IPS-20b (cell line): ENCODE measurements around the gene RHCG.

Source experiments
- H3K27ac ChIP-seq: one replicate; pipeline ENCODE4 v1.5.1; 2013; ENCODE audit warnings: low read length
- H3K27me3 ChIP-seq: 2 replicates; pipeline ENCODE4 v1.6.1; 2013; ENCODE audit warnings: mild to moderate bottlenecking, low read length, inconsistent platforms; ENCODE audit not compliant: insufficient read depth
- H3K36me3 ChIP-seq: 2 replicates; pipeline ENCODE4 v1.6.1; 2013; ENCODE audit warnings: low read depth, mild to moderate bottlenecking, inconsistent platforms, low read length, moderate library complexity; ENCODE audit not compliant: insufficient read depth
- H3K4me1 ChIP-seq: 2 replicates; pipeline ENCODE4 v1.6.1; 2013; ENCODE audit warnings: mild to moderate bottlenecking, control low read depth, inconsistent platforms, low read length, moderate library complexity; ENCODE audit not compliant: insufficient read depth
- H3K4me3 ChIP-seq: 2 replicates; pipeline ENCODE4 v1.5.1; 2013; ENCODE audit warnings: mild to moderate bottlenecking, low read length, inconsistent platforms
- H3K9ac ChIP-seq: 2 replicates; pipeline ENCODE4 v1.6.1; 2013; ENCODE audit warnings: low read depth, mild to moderate bottlenecking, inconsistent platforms, low read length, moderate library complexity
- H3K9me3 ChIP-seq: 2 replicates; pipeline ENCODE4 v1.6.1; 2013; ENCODE audit warnings: mild to moderate bottlenecking, low read depth, low read length, inconsistent platforms; ENCODE audit not compliant: insufficient read depth

RHCG gene

DNA sequence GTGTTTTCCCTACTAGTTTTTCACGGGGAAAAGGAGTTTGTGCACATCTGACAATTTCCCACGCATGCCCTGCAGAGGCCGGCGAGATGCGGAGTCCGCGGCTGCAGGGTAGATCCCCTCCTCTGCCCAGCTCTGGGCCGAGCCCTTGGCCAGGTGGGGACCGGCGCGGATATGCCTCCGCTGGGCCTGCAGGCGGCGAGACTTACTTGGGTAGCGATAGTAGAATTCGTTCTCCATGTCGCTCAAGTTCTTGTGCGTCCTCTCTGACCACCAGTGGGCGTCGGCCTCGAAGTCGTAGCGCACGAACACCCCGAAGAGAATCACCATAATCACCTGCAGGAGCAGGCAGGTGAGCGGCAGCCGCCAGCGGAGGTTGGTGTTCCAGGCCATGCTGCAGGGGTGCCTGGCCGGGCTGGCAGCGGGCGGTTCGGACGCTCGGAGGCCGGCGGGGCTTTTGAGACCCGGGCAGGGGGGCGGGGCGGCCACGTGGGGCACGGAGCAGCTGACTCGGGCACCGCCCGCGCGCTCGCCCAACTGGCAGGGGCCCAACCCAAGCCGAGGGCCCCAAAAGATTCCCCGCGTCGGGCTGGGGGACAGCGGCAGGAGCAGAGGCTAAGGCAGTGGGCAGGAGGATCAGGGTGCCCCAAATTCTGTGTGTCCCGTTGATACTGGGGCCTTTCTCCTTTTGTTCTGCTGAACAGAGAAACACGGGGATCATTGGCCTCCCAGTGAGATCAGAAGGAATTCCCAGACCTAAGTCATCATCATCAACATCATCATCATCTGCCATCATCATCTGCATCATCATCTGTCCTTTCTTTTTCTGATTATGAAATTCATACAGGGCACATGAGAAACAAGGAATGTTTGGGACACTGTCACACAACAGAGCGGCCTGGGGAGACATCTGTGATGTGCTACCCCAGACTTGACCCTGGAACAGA, at the start of gene RHCG:
Gene RHCG, minus strand, starts transcription at position 429 of the 944 bp plus-strand sequence. Its CDS starts 39 bp downstream, at position 390.
- Histone ChIP-seq H3K9ac (no peak within 1 kb of the TSS), H3K4me3 (peak within 1 kb of the TSS; percentile 67)

GRCh38 chr15:89543389-89543788, 47.0 kb upstream of the RHCG start:
- H3K4me1 ChIP-seq, result no peaks in the 10 kb centered on the region
- no peaks in the 10 kb centered on the region for H3K9me3 ChIP-seq
- no peak overlapping the region for H3K9ac ChIP-seq
- H3K27me3 ChIP-seq, result no peaks in the 10 kb centered on the region
- no peak overlapping the region for H3K4me3 ChIP-seq
- no peak overlapping the region for H3K27ac ChIP-seq
- H3K36me3 ChIP-seq, result no peaks in the 10 kb centered on the region

More for the DNA sequence above, at the start of gene RHCG:
- H3K4me1 ChIP-seq, result no peaks in the 10 kb centered on the region
- no peaks in the 10 kb centered on the region for H3K9me3 ChIP-seq
- peaks cover 50% of the 10 kb centered on the region for H3K27me3 ChIP-seq
- H3K36me3 ChIP-seq, result no peaks in the 10 kb centered on the region
- H3K27ac ChIP-seq, result no peak within 1 kb of the TSS

DNA sequence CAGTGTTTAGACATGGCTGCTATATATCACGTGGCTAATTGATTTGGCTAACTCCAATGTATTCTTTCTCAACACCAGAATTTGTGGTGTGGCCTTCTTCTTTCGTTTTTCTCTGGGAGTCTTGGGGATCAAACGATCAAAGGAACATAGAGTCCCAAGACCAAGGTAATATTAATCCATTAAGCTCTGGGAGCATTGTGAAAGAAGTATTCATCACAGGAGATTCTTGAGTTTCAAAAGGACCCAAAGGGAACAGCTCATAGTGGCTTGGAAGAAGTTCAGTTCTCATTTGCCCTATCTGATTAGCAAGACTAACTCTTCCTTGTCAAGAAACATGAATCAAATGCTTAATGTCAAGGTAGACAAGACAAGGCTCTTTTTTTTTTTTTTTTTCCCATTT, 46.0 kb upstream of the RHCG start:
- no peaks in the 10 kb centered on the region for H3K27me3 ChIP-seq

DNA sequence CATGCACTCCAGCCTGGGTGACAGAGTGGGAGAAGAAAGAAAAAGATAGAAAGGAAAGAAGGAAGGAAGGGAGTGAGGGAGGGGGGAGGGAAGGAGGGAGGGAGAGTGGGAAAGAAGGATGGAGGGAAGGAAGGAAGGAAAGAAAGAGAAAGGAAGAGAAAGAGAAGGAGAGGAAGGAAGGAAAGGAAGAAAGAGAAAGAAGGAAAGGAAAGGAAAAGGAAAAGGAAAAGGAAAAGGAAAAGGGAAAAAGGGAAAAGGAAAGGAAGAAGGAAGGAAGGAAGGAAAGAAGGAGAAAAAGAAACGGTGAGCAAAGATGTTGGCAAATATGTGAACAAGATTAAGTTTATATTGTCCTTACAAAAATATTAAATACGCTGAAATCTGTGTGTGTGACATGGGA, 42.6 kb upstream of the RHCG start:
- Histone ChIP-seq H3K9ac (no peak overlapping the region), H3K27ac (no peak overlapping the region), H3K27me3 (no peaks in the 10 kb centered on the region), H3K4me3 (no peak overlapping the region), H3K4me1 (no peaks in the 10 kb centered on the region), H3K36me3 (no peaks in the 10 kb centered on the region), H3K9me3 (peaks cover 6% of the 10 kb centered on the region; the same call in 1 of the 2 replicates)

More for the DNA sequence above, 46.0 kb upstream of the RHCG start:
- Histone ChIP-seq H3K9ac (no peak overlapping the region), H3K4me1 (no peaks in the 10 kb centered on the region), H3K36me3 (no peaks in the 10 kb centered on the region), H3K9me3 (peaks cover 5% of the 10 kb centered on the region; the same call in 1 of the 2 replicates), H3K4me3 (no peak overlapping the region), H3K27ac (no peak overlapping the region)

GRCh38 chr15:89533861-89534544, 37.6 kb upstream of the RHCG start:
- Histone ChIP-seq H3K27ac (no peak overlapping the region), H3K27me3 (no peaks in the 10 kb centered on the region), H3K9me3 (peaks cover 6% of the 10 kb centered on the region), H3K4me3 (no peak overlapping the region), H3K36me3 (no peaks in the 10 kb centered on the region), H3K9ac (no peak overlapping the region), H3K4me1 (no peaks in the 10 kb centered on the region)

DNA sequence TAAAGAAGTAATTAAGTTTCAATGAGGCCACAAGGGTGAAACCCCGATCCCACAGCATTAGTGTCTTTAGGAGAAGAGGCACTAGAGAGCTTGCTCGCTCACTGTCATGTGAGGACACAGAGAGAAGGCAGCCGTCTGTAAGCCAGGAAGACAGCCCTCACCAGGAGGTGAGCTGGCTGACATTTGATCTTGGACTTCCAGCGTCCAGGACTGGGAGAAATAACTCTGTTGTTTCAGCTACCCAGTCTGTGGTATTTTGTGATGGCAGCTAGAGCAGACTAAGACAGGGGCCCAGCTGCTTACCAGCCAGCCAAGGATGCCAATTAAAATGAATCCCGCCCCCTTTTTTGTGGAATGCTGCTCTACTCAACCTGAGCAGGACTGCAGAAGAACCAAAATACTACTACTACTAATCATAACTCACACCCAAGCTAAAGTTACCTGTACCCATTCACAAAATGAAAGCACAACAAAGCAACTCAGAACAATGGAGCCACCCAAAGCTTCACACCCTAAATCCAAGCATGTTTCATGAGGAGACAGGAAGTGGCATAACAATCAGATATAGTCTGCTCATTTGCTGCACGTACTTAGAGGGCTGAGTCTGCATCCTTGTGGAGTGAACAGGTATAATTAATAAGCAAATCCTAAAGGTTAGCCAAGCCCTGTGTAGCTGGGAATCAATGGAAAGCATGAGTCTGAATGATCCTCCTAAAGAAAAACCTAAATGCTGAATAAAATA, 35.6 kb upstream of the RHCG start:
- H3K36me3 ChIP-seq, result no peaks in the 10 kb centered on the region
- no peaks in the 10 kb centered on the region for H3K27me3 ChIP-seq
- H3K4me1 ChIP-seq, result no peaks in the 10 kb centered on the region
- no peak overlapping the region for H3K9ac ChIP-seq
- no peak overlapping the region for H3K27ac ChIP-seq
- H3K4me3 ChIP-seq, result no peak overlapping the region
- H3K9me3 ChIP-seq, result no peaks in the 10 kb centered on the region; the same call in none of the 2 replicates

- Histone ChIP-seq H3K36me3 (no peaks in the 10 kb centered on the region), H3K4me1 (no peaks in the 10 kb centered on the region), H3K27me3 (no peaks in the 10 kb centered on the region), H3K27ac (no peak overlapping the region), H3K9ac (no peak overlapping the region), H3K9me3 (no peaks in the 10 kb centered on the region; the same call in none of the 2 replicates), H3K4me3 (no peak overlapping the region)
Measured at GRCh38 chr15:89530976-89531375, 34.6 kb upstream of the RHCG start.

DNA sequence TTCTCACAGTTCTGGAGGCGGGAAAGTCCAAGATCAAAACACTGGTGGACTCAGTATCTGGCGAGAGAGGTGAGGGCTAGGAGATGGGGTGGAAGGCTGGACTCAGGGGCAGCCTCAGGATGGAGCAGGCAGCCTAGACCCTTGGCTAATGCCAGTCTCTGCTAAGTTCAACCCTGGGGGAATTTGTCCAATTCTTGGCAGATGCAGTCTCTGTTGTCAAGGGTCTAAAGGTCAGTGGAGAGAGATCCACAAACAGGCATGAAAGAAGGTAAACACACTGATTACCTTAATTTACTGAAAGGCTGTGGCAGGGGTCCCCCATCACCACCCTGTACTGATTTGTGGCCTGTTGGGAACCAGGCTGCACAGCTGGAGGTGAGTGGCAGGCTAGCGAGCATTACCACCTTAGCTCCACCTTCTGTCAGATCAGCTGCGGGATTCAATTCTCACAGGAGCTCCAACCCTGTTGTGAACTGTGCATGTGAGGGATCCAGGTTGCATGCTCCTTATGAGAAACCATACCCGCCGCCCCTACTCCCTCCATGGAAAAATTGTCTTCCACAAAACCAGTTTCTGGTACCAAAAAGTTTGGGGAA, 32.5 kb upstream of the RHCG start:
- Histone ChIP-seq H3K27me3 (no peaks in the 10 kb centered on the region), H3K4me3 (no peak overlapping the region), H3K27ac (no peak overlapping the region), H3K9me3 (no peaks in the 10 kb centered on the region; the same call in none of the 2 replicates), H3K9ac (no peak overlapping the region), H3K36me3 (no peaks in the 10 kb centered on the region), H3K4me1 (no peaks in the 10 kb centered on the region)

DNA sequence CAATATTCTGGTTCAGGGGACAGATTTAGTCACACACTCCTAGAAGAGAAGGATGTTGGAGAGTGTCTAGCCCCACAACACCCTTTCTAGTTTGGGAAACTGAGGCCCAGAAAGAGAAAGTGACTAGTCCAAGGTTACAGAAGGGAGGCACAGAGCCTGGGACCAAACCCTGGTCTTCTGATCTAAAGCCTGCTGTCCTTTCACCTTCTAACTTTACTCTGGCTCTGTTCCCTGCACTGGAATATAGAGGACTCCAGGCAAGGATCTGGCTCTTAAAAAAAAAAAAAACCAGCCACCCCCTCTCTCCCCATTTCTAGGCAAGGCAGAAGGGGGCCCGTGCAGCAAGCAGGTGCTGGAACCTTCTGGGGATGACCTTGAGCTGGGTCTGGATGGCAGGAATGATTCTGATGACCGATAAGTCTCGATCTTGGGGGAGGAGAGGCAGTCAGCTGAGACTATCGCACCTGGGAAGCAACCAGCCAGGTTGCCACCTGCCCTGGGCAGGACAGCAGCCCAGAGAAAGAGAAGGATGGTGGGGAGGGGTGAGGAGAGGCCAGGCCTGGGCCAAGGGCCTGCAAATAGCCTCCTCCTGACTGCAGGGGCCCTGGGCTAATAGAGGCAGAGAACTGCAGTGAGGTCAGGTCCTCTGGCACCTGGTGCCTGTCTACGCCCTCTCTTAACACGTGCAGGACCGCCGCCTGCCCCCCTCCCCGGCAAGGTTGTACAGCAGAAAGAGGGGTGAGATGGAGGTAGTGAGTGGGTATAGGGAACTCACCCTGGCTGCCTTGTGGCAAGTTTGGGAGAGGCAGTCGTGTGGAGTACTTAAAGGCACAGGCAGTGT, 30.4 kb upstream of the RHCG start:
- no peaks in the 10 kb centered on the region for H3K27me3 ChIP-seq
- H3K27ac ChIP-seq, result no peak overlapping the region
- H3K4me1 ChIP-seq, result no peaks in the 10 kb centered on the region
- H3K4me3 ChIP-seq, result no peak overlapping the region
- H3K9me3 ChIP-seq, result no peaks in the 10 kb centered on the region
- no peak overlapping the region for H3K9ac ChIP-seq
- H3K36me3 ChIP-seq, result no peaks in the 10 kb centered on the region

DNA sequence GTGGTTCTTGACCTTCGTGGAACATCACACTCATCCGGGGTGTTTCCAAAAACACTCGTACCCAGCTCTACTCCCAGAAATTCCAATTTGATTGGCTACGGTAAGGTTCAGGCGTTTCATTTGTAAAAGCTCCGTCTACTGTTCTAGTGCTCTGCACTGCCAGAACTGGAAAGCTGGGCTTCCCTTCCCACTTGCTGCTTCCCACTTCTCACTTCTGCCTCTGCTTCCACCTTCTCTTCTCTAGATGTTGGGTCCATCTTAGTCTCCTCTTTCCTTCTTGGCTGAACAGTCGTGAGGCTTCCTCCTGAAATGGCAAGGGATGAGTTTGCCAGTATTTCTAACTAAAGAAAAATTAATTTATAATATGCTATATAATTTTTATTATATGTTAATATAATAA, 29.8 kb upstream of the RHCG start:
- Histone ChIP-seq H3K4me3 (no peak overlapping the region), H3K4me1 (no peaks in the 10 kb centered on the region), H3K27me3 (no peaks in the 10 kb centered on the region), H3K36me3 (no peaks in the 10 kb centered on the region), H3K9me3 (no peaks in the 10 kb centered on the region), H3K27ac (no peak overlapping the region), H3K9ac (no peak overlapping the region)
